LoVo (cell line): ENCODE results near the gene SH3RF2.
"Not testable (repeated sequence)": the region's sequence is repeated elsewhere in the genome, so short reads cannot be mapped to it uniquely, and the experiment has no call there.

ENCODE experiments used
- DNase-seq: peaks from one replicate; pipeline ENCODE4 v3.0.0-alpha.2; 2016; ENCODE audit warnings: low spot score

SH3RF2 gene

DNA sequence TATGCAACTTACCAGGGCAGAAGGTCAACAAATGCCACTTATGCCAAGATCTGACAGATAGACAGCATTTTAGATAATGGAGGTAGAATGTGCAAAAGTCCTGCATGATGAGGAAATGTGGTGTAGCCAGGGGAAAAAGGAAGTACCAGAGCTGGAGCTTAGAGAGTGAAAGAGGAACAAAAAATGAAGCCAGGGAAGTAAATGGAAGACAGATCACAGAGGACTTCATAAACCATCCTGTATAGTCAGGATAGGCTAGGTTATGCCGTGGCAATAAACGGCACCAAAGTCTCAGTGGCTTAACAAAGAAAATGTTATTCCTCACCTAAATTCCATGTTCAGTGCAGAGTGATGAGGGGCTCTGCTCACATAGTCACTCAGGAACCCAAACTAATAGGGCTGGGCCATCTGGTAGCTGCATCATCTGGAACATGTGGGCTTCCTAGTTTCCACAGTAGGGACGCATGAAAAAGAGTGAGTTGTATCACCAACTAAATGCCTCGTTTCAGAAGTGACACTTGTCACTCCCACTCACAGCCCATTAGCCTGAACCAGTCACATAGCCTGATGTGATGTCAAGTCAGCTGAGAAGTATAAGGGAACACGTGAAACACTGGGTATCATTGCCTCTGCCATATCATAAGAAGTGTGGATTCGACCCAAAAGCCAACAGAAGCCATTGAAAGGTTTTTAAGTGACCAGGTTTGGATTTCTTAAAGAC is 70.3 kb downstream of the SH3RF2 start:
- no peak for DNase-seq

- DNase-seq, result no peak
Measured at GRCh38 chr5:146007270-146007669, 70.9 kb downstream of the SH3RF2 start.

DNA sequence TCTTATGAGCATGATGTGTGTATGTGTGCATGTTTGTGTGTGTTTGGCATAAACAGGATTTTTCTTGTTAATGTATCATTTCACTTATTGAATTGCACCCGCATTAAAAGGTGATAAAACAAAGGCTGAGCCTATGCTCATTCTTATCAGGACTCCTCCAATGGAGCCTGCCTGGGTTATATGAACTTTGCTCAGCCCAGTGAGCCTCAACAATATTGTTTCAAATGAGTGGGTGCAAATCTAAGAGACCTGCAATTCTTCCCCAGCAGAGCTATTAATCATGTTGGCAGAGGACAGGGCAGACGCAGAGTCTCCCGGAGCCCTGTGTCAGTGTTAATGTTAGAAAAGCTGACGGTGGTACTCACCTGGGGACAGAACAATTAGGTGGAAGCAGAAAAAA is 71.6 kb downstream of the SH3RF2 start:
- no peak for DNase-seq

DNA sequence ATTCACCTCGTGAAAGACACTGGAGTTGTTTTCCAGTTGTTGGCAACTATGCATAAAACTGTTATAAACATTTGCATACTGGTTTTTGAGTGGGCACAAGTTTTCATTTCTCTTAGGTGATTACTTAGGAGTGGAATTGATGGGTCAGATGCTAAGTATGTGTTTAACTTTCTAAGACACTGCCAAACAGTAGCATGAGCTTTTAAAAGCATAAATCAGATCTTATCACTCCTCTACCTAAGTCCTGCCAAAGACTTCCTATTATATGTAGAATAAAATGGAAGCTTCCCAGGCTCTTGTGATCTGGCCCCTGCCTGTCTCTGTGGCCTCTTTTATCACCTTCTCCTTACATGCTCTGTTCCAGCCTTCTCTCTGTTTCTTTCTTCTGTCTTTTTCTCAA is 72.6 kb downstream of the SH3RF2 start:
- DNase-seq, result no peak

DNA sequence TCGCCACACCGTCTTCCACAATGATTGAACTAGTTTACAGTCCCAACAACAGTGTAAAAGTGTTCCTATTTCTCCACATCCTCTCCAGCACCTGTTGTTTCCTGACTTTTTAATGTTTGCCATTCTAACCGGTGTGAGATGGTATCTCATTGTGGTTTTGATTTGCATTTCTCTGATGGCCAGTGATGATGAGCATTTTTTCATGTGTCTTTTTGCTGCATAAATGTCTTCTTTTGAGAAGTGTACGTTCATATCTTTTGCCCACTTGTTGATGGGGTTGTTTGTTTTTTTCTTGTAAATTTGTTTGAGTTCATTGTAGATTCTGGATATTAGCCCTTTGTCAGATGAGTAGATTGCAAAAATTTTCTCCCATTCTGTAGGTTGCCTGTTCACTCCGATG is 74.1 kb downstream of the SH3RF2 start:
- DNase-seq, result not testable (repeated sequence)

DNA sequence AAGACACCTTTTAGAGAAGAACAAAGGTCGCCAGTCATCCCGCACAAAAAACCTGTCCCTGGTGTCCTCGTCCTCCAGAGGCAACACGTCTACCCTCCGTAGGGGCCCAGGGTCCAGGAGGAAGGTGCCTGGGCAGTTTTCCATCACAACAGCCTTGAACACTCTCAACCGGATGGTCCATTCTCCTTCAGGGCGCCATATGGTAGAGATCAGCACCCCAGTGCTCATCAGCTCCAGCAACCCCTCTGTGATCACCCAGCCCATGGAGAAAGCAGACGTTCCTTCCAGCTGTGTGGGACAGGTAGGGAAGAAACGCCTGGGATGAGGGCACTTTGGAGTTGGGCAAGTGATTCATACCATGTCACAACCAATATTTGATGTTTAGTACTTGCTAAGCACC is 77.4 kb downstream of the SH3RF2 start:
- no peak for DNase-seq

DNA sequence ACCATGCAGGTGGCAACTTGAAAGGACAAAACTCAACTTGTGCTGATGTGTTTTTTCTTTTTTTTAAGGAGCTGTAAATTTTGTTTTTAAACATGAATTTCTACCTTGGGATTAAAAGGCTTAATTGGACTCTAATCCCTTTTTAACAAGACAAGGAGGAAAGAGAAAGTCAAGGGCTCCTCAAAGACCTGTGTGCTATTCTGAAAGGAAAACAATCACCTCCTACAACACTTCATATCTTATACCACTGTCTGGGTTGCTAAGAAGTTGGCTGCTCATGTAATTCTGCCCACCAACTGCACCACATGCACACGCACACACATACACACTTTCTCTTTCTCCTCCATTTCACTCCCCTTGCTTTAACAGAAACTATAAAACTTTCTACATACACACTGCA is 78.6 kb downstream of the SH3RF2 start:
- no peak for DNase-seq

- no peak for DNase-seq
Measured at GRCh38 chr5:146016764-146017484, 80.5 kb downstream of the SH3RF2 start.

- DNase-seq, result no peak
Measured at GRCh38 chr5:146018514-146019375, 82.4 kb downstream of the SH3RF2 start.

- no peak for DNase-seq
Measured at GRCh38 chr5:146020100-146020499, 83.7 kb downstream of the SH3RF2 start.

- DNase-seq, result no peak
Measured at GRCh38 chr5:146024034-146024433, 87.7 kb downstream of the SH3RF2 start.

- peak; percentile 67 for DNase-seq
Measured at GRCh38 chr5:146025114-146025680, 88.8 kb downstream of the SH3RF2 start.

GRCh38 chr5:146025681-146026080 is 89.3 kb downstream of the SH3RF2 start:
- no peak for DNase-seq

DNA sequence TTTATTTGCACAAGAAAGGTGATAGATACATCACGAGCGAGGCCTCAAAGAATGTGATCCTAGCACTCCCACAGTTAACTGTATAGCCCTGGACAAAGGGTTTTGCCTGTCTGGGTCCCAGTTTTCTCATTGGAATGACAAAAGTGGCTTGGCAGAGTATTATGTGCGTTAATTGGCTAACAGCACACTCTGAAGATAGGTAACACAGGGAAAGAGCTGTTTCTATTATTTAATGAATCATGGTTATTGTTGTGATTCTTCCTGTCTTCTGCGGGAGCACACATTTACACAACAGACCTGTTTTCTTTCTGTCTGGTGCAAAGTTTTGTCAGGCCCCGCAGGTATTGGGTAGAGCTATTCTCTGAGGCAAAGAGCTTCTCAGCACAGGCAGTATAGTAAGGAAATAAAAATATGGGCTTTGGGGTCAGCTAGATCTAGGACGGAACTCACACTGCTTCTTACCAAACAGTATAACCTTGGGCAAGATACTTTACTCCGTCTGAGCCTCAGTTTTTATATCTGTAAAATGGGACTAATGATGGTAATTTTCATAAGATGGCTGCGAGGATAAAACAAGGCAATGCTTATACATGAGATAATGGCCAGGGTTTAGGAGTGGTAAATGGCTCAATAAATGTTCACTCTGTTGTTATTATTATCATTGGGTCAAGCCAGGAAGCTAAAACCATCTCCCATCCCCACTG is 90.1 kb downstream of the SH3RF2 start:
- no peak for DNase-seq

DNA sequence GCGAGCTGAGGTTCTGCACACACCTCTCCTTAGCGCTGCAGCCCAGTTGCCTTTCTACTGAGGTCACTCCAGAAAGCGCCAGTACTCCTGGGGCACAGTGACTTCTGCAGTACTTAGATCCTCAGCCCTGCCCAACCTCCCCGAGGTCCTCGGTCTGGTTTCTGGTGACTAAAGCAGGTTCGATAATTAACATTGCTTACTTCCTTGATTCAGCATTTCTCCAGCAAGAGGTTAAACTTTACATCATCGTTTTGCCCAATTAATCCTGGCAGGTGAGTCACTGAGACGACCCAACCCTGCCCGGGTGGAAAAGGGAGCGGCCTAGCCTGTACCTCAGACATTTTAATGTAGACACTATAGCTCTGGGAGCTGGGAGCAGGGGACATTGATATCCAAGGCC is 91.4 kb downstream of the SH3RF2 start:
- DNase-seq, result peak; percentile 94

DNA sequence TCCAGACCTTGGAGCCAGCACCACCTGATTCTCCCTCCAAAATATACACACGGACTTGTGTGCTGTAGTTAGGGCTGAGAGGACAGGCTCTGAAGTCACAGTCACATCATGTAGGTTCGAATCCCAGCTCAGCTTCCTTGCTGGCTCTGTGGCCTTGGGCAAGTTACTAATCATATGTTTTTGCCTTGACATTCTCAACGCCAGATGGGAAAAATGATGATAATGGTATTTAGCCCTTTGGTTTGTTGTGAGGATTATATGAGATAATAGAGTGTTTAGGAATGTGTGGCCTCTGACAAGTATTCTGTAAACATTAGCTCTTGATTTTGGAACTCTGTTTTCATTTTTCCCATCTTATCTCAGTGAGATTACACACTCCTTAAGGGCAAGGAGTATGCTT is 96.5 kb downstream of the SH3RF2 start:
- DNase-seq, result no peak

GRCh38 chr5:146034127-146034526 is 97.7 kb downstream of the SH3RF2 start:
- no peak for DNase-seq

DNA sequence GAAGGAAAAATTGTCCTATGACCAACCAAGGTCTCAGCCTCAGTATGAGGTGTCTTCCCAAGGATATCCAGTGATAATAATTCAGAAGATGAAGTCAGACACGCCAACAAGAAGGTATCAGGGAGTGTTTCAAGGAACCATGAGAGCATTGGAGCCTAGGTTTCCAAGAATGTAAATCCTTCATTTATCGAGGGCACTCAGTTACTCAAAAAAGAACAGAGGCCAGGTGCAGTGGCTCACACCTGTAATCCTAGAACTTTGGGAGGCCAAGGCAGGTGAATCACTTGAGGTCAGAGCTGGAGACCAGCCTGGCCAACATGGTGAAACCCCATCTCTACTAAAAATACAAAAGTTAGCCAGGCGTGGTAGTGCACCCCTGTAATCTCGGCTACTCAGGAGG is 98.2 kb downstream of the SH3RF2 start:
- DNase-seq, result no peak

GRCh38 chr5:146039420-146039819 is 103.0 kb downstream of the SH3RF2 start:
- peak; percentile 60 for DNase-seq

DNA sequence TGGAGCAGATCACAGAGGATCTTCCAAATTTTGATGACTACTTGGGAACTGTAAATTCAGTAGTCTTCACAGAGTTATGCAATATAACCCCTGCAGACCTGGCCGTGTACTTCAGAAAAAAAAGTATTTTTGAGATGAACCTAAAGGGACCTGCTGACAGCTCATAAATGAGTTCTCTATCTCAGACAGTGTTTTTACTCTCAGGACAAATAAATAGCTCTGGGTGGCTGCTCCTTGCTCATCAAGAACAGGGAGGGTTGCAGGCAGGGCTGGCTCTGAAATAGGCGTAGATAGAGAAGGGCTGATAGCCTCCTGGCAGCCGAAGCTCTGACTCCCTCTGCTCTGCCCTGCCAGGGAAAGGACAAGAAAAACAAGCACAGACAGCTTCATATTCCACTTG is 104.1 kb downstream of the SH3RF2 start:
- no peak for DNase-seq

- DNase-seq, result peak; percentile 47
Measured at GRCh38 chr5:146041180-146041789, 104.9 kb downstream of the SH3RF2 start.
